Activated naive CD8-positive, alpha-beta T cell (primary cell): Measurements from ENCODE around the gene TEX13A.
"Not testable (repeated sequence)": the region's sequence is repeated elsewhere in the genome, so short reads cannot be mapped to it uniquely, and the experiment has no call there.

Experiments
- H3K27ac Mint-ChIP-seq: one replicate; pipeline ENCODE4 v1.8.0; 2021; ENCODE audit warnings: mixed read lengths
- H3K27me3 Mint-ChIP-seq: one replicate; pipeline ENCODE4 v1.8.0; 2021; ENCODE audit warnings: mixed read lengths
- H3K36me3 Mint-ChIP-seq: one replicate; pipeline ENCODE4 v1.8.0; 2021; ENCODE audit warnings: mixed read lengths
- H3K4me1 Mint-ChIP-seq: one replicate; pipeline ENCODE4 v1.8.0; 2021; ENCODE audit warnings: low read depth, mixed read lengths
- H3K4me3 Mint-ChIP-seq: one replicate; pipeline ENCODE4 v1.8.0; 2021; ENCODE audit warnings: mild to moderate bottlenecking, mixed read lengths
- H3K9me3 Mint-ChIP-seq: one replicate; pipeline ENCODE4 v1.8.0; 2021; ENCODE audit warnings: low read depth, mixed read lengths

The TEX13A gene

GRCh38 chrX:105220636-105221035 lies at the start of gene TEX13A:
TSS of gene TEX13A (minus strand) at chrX:105220694. CDS start at chrX:105220397, 297 bp downstream.
- Mint-ChIP-seq H3K36me3 (no peaks in the 10 kb centered on the region), H3K4me1 (no peaks in the 10 kb centered on the region), H3K9me3 (no peaks in the 10 kb centered on the region), H3K27ac (no peak within 1 kb of the TSS), H3K4me3 (no peak within 1 kb of the TSS), H3K27me3 (no peaks in the 10 kb centered on the region)

- no peaks in the 10 kb centered on the region for H3K27me3 Mint-ChIP-seq
- no peak overlapping the region for H3K27ac Mint-ChIP-seq
- no peaks in the 10 kb centered on the region for H3K4me1 Mint-ChIP-seq
- peaks cover 1% of the 10 kb centered on the region for H3K9me3 Mint-ChIP-seq
- no peak overlapping the region for H3K4me3 Mint-ChIP-seq
- no peaks in the 10 kb centered on the region for H3K36me3 Mint-ChIP-seq
These were observed 48.9 kb upstream of the TEX13A start for GRCh38 chrX:105269386-105269785.

- no peak overlapping the region for H3K27ac Mint-ChIP-seq
- H3K4me3 Mint-ChIP-seq, result no peak overlapping the region
- H3K9me3 Mint-ChIP-seq, result no peaks in the 10 kb centered on the region
These were observed 46.7 kb upstream of the TEX13A start for GRCh38 chrX:105267167-105267566.

GRCh38 chrX:105266456-105266855 lies 46.0 kb upstream of the TEX13A start:
- Mint-ChIP-seq H3K4me3 (no peak overlapping the region), H3K9me3 (no peaks in the 10 kb centered on the region), H3K27ac (no peak overlapping the region), H3K27me3 (no peaks in the 10 kb centered on the region), H3K36me3 (no peaks in the 10 kb centered on the region), H3K4me1 (no peaks in the 10 kb centered on the region)

More at GRCh38 chrX:105267167-105267566, 46.7 kb upstream of the TEX13A start:
- Mint-ChIP-seq H3K27me3 (no peaks in the 10 kb centered on the region), H3K4me1 (no peaks in the 10 kb centered on the region), H3K36me3 (no peaks in the 10 kb centered on the region)

- Mint-ChIP-seq H3K27me3 (no peaks in the 10 kb centered on the region), H3K4me3 (no peak overlapping the region), H3K27ac (no peak overlapping the region), H3K36me3 (no peaks in the 10 kb centered on the region), H3K4me1 (no peaks in the 10 kb centered on the region), H3K9me3 (no peaks in the 10 kb centered on the region)
These were observed 44.6 kb upstream of the TEX13A start for GRCh38 chrX:105265093-105265492.

- H3K27ac Mint-ChIP-seq, result no peak overlapping the region
These were observed 43.3 kb upstream of the TEX13A start for GRCh38 chrX:105263801-105264200.

GRCh38 chrX:105263171-105263570 lies 42.7 kb upstream of the TEX13A start:
- H3K4me1 Mint-ChIP-seq, result no peaks in the 10 kb centered on the region
- no peaks in the 10 kb centered on the region for H3K27me3 Mint-ChIP-seq
- H3K9me3 Mint-ChIP-seq, result no peaks in the 10 kb centered on the region

More at GRCh38 chrX:105263801-105264200, 43.3 kb upstream of the TEX13A start:
- Mint-ChIP-seq H3K36me3 (no peaks in the 10 kb centered on the region), H3K4me1 (no peaks in the 10 kb centered on the region), H3K4me3 (no peak overlapping the region), H3K9me3 (no peaks in the 10 kb centered on the region), H3K27me3 (no peaks in the 10 kb centered on the region)

GRCh38 chrX:105260291-105261043 lies 40.0 kb upstream of the TEX13A start:
- H3K27me3 Mint-ChIP-seq, result no peaks in the 10 kb centered on the region
- no peaks in the 10 kb centered on the region for H3K4me1 Mint-ChIP-seq
- no peaks in the 10 kb centered on the region for H3K36me3 Mint-ChIP-seq
- no peak overlapping the region for H3K4me3 Mint-ChIP-seq
- peaks cover 5% of the 10 kb centered on the region for H3K9me3 Mint-ChIP-seq
- H3K27ac Mint-ChIP-seq, result no peak overlapping the region

More at GRCh38 chrX:105263171-105263570, 42.7 kb upstream of the TEX13A start:
- Mint-ChIP-seq H3K36me3 (no peaks in the 10 kb centered on the region), H3K27ac (no peak overlapping the region), H3K4me3 (no peak overlapping the region)

- no peaks in the 10 kb centered on the region for H3K4me1 Mint-ChIP-seq
- no peaks in the 10 kb centered on the region for H3K27me3 Mint-ChIP-seq
- H3K4me3 Mint-ChIP-seq, result no peak overlapping the region
- no peak overlapping the region for H3K27ac Mint-ChIP-seq
- no peaks in the 10 kb centered on the region for H3K9me3 Mint-ChIP-seq
- no peaks in the 10 kb centered on the region for H3K36me3 Mint-ChIP-seq
These were observed 20.6 kb upstream of the TEX13A start for GRCh38 chrX:105241056-105241455.

GRCh38 chrX:105237407-105237806 lies 16.9 kb upstream of the TEX13A start:
- H3K36me3 Mint-ChIP-seq, H3K4me3 Mint-ChIP-seq, H3K27me3 Mint-ChIP-seq, H3K27ac Mint-ChIP-seq, H3K9me3 Mint-ChIP-seq, H3K4me1 Mint-ChIP-seq: not testable (repeated sequence)

GRCh38 chrX:105229146-105229545 lies 8.7 kb upstream of the TEX13A start:
- H3K27me3 Mint-ChIP-seq, result no peaks in the 10 kb centered on the region

GRCh38 chrX:105228602-105229001 lies 8.1 kb upstream of the TEX13A start:
- no peaks in the 10 kb centered on the region for H3K4me1 Mint-ChIP-seq
- H3K27ac Mint-ChIP-seq, result no peak overlapping the region

More at GRCh38 chrX:105229146-105229545, 8.7 kb upstream of the TEX13A start:
- no peaks in the 10 kb centered on the region for H3K4me1 Mint-ChIP-seq
- H3K27ac Mint-ChIP-seq, result no peak overlapping the region
- peaks cover 3% of the 10 kb centered on the region for H3K9me3 Mint-ChIP-seq
- H3K4me3 Mint-ChIP-seq, result no peak overlapping the region
- H3K36me3 Mint-ChIP-seq, result no peaks in the 10 kb centered on the region

GRCh38 chrX:105226499-105226898 lies 6.0 kb upstream of the TEX13A start:
- no peaks in the 10 kb centered on the region for H3K4me1 Mint-ChIP-seq
- H3K4me3 Mint-ChIP-seq, result no peak overlapping the region
- H3K9me3 Mint-ChIP-seq, result peaks cover 3% of the 10 kb centered on the region
- H3K27me3 Mint-ChIP-seq, result no peaks in the 10 kb centered on the region
- H3K36me3 Mint-ChIP-seq, result no peaks in the 10 kb centered on the region
- no peak overlapping the region for H3K27ac Mint-ChIP-seq

More at GRCh38 chrX:105228602-105229001, 8.1 kb upstream of the TEX13A start:
- Mint-ChIP-seq H3K36me3 (no peaks in the 10 kb centered on the region), H3K27me3 (no peaks in the 10 kb centered on the region), H3K9me3 (peaks cover 3% of the 10 kb centered on the region), H3K4me3 (no peak overlapping the region)

- Mint-ChIP-seq H3K4me3 (no peak overlapping the region), H3K4me1 (no peaks in the 10 kb centered on the region), H3K27me3 (no peaks in the 10 kb centered on the region), H3K27ac (no peak overlapping the region), H3K9me3 (no peaks in the 10 kb centered on the region), H3K36me3 (no peaks in the 10 kb centered on the region)
These were observed 880 bp upstream of the TEX13A start for GRCh38 chrX:105221374-105221773.

GRCh38 chrX:105219454-105220401 lies 766 bp downstream of the TEX13A start:
- Mint-ChIP-seq H3K9me3 (no peaks in the 10 kb centered on the region), H3K27me3 (no peaks in the 10 kb centered on the region), H3K27ac (no peak overlapping the region), H3K4me3 (no peak overlapping the region), H3K36me3 (no peaks in the 10 kb centered on the region), H3K4me1 (no peaks in the 10 kb centered on the region)
